Stimulated activated CD4-positive, alpha-beta T cell treated with anti-CD3 and anti-CD28 coated beads, Interleukin-12 subunit alpha, Interleukin-12 subunit beta, amount 100 ng/mL, for 24 hours (primary cell): ENCODE results near the gene ASS1.
"Not testable (repeated sequence)": the region's sequence is repeated elsewhere in the genome, so short reads cannot be mapped to it uniquely, and the experiment has no call there.

Source experiments
- DNase-seq, 2 experiments: peaks; one replicate each; pipeline ENCODE4 v3.0.0-alpha.2; 2020; ENCODE audit warnings: low read depth in 2 of 2

Gene ASS1

DNA sequence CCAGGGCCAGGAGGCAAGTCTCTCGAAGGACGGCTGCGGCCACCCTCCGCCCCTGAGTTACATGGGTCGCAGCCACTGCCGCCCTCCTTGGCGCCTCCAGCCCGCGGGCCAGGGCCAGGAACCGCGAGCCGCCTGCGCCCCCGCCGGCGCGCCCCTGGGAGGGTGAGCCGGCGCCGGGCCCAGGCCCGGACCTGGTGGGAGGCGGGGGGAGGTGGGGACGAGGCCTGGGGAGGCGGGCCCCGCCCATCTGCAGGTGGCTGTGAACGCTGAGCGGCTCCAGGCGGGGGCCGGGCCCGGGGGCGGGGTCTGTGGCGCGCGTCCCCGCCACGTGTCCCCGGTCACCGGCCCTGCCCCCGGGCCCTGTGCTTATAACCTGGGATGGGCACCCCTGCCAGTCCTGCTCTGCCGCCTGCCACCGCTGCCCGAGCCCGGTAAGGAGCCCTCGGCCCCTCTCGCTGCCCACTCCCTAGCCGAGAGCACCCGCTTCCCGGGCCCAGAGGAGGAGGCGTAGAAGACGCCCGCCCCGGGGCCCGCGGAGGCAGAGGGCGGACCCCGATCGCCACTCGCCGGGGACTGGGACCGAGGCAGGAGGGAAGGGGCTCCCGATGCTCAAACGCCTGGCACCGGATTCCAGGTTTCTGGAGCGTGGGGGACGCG is at the start of gene ASS1:
Gene ASS1 (plus strand): TSS at position 397 of the 657 bp plus-strand sequence. CDS start 7,268 bp downstream, outside the sequence.
- DNase-seq = peak in 1 of 2 experiments; percentile 51

DNA sequence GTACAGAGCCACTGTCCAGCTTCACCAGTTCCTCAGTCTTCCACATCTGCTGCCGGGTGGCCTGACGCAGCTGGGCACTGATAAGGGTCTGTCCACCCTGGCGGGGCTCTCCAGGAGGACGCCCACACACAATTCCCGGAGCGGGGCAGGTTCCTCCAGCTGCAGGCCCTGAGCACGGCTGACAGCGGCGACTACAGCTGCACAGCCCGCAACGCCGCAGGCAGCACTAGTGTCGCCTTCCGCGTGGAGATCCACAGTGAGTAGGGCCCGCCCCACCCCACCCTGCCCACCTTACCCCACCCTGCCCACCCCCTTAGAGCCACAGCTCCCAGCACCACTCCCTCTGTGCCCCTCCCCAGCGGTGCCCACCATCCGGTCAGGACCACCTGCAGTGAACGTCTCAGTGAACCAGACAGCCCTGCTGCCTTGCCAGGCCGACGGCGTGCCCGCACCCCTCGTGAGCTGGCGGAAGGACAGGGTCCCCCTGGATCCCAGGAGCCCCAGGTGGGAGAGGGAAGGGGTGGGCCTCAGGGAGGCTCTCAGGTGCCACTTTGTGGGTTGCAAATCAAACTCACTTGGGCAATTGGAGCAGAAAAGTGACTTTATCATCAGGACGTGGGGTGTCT is 48.8 kb upstream of the ASS1 start:
- no peak for DNase-seq

DNA sequence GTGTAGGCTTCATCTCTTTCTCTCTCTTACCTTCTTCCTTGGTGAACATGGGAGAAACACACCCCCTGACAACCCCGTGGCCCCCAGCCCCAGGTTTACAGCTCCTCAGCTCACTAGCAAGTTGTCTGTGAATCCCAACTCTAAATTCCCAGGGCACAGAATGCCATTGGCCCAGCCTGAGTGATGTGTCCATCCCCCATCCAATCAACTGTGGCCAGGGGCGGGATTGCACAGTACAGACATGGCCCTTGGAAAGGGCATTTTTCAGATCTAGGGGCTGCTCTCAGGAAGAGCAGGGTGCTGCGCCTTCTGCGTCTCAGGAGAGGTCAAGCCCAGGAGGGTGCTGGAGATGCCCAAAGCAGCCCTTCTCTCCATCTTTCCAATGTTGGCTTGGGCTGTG is 48.2 kb upstream of the ASS1 start:
- DNase-seq = no peak

DNA sequence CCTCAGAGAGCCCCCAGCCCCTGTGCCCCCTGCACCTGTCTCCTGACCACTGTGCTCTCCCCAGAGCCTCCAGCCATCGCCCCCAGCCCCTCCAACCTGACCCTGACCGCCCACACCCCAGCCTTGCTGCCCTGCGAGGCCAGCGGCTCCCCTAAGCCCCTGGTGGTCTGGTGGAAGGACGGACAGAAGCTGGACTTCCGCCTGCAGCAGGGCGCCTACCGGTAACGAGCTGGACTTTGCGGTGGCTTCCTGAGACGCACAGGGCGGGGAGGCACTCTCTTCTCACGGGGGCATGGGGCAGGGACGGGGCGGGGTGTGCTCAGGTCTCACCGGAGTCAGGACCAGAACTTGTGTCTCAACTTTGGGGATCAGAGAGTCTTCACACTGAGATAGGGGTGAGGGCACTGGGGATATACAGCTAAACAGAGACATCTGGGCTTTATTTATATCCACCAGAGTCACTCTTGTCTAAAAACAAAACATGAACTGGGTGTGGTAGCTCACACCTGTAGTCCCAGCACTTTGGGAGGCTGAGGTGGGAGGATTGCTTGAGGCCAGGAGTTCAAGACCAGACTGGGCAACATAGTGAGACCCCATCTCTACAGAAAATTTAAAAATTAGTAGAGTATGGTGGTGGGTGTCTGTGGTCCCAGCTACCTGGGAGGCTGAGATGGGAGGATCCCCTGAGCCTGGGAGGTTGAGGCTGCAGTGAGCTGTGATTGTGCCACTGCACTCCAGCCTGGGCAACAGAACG is 46.1 kb upstream of the ASS1 start:
- DNase-seq = no peak

DNA sequence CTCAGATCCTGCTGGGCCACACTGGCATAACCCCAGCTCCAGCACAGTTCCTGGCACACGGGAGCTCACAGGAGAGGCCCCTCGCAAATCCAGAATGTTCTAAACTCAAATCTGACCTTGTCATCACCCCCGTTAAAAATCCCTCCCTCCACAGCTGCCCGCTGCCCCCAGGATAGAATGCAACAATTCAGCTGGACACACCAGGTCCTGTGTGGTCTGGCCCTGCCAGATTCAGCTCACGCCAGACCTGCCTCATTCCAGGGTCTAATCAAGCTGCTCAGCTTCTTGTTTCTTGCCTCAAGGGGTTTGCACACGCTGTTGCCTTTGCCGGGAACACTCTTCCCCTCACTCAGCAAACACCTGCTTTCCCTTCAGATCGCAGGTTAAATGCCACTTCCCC is 45.0 kb upstream of the ASS1 start:
- no peak for DNase-seq

DNA sequence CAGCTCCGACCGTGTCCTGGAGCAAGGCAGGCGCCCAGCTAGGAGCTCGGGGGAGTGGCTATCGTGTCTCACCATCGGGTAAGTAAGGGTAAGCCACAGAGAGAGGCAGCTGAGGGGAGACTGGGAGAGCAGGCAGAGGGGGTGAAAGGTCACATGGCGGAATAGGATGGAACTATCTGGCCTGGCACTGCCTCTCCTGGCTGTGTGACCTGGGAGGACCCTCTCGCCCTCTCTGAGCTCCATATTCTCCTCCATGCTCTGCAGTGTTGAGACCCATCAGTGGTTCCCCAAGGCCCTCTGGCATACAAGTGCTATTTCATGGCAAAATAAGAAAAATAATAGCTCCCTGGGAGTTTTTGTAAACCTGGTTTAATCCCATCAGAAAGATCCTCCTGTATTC is 43.9 kb upstream of the ASS1 start:
- no peak for DNase-seq

DNA sequence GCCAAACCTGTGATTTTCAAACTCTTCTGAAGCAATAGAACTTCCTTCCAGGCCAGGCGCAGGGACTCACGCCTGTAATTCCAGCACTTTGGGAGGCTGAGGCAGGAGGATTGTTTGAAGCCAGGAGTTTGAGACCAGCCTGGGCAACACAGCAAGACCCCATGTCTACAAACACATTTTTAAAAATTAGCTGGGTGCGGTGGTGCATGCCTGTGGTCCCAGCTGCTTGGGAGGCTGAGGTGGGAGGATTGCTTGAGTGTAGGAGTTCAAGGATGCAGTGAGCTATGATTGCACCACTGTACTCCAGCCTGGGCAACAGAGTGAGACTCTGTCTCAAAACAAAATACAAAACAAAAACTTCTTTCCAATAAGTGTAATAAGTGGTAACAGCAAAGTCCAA is 43.0 kb upstream of the ASS1 start:
- DNase-seq = not testable (repeated sequence)

DNA sequence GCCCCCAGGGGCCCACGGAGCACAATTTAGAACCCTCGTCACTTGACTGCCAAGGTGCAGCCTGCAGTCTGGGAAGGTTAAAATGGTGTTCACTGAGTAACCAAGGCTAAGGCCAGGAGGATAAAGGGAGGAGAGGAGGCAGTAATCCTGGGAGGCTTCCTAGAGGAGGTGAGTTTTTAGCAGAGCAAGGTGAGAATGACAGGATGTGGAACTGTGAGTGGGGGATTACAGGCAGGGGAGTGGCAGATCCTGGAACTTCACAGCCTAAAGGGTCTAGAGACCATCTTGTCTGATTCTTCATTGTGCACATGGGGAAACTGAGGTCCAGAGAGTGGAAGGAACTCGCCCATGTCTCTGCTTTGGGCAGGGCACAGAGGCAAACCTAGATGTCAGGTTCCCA is 42.5 kb upstream of the ASS1 start:
- DNase-seq = no peak

DNA sequence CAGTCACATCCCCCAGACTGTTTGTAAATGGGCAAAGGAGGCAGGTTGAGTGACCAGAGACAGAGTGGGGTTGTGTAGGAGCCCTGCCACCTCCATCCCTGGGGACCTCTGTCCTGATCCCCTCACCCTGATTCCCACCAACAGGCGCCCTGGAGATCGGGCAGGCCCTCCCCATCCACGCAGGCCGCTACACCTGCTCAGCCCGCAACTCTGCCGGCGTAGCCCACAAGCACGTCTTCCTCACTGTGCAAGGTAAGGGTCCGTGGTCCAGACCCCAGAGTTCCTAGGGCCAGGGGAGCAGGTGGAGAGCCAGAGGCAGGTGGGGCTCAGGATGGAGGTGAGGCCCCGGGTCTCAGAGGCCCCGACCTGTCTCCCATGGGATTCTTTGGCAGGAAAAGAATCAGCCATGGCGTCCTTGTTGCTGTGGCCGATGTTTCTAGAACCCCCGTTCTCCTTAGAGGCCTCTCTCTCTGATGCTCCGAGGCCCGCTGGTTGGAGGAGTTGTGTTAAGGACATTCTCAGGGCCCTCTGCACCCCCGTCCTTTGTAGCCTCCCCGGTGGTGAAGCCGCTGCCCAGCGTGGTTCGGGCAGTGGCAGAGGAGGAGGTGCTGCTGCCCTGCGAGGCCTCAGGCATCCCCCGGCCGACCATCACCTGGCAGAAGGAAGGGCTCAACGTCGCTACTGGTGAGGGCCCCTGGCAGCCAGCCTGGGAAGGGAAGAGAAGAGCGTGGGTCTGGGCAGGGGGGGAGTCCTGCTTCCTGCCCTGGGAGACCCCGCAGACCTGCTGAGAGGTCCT is 41.9 kb upstream of the ASS1 start:
- DNase-seq = no peak

DNA sequence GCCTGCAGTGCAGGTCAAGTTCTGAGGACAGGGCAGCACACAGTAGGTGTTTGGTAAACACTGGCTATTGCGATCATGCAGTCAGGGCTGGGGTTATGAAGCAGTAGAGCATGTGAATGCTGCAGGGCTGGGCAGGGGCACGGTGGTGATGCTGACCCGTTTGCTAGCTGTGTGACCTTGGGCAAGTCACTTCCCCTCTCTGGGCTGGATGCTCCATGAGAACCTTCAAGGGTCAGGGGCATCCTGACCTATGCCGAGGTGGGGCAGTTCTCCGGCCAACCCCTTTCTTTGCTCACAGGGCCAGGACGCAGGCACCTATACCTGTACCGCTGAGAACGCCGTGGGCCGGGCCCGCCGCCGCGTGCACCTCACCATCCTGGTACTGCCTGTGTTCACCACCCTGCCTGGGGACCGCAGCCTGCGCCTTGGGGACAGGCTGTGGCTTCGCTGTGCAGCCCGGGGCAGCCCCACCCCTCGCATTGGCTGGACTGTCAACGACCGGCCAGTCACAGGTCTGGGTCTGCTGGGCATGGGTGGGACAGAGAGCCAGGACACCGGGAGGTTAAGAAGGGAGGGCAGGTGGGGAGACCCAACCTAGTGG is 39.0 kb upstream of the ASS1 start:
- no peak for DNase-seq

DNA sequence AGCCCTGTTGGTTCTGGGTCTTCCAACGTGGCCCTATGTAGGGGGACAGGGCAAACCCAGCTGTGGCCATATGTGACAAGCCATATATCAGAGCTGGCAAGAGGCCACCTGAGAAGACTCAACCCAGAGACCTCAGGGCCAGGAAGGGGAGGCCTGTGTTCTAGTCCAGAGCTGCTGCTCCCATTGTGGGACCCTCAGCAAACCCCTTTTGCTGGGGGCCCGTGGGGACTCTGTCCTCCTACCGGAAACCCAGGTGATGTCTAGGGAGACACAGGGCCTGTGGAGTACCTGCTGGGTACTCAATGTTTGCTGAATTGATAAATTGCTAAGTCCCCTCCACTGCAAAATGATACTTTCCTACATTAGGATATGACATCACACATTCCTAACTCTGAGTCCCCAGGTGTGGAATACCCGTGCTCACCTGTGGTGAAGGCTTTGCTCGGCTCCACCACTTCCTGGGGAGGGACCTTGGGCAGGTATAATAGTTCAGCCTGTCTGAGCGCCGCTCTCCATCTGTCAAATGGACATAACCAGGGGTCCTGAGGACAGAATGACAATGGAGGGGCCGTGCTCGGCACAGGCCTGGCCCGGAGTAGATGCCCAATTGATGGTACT is 38.4 kb upstream of the ASS1 start:
- no peak for DNase-seq

DNA sequence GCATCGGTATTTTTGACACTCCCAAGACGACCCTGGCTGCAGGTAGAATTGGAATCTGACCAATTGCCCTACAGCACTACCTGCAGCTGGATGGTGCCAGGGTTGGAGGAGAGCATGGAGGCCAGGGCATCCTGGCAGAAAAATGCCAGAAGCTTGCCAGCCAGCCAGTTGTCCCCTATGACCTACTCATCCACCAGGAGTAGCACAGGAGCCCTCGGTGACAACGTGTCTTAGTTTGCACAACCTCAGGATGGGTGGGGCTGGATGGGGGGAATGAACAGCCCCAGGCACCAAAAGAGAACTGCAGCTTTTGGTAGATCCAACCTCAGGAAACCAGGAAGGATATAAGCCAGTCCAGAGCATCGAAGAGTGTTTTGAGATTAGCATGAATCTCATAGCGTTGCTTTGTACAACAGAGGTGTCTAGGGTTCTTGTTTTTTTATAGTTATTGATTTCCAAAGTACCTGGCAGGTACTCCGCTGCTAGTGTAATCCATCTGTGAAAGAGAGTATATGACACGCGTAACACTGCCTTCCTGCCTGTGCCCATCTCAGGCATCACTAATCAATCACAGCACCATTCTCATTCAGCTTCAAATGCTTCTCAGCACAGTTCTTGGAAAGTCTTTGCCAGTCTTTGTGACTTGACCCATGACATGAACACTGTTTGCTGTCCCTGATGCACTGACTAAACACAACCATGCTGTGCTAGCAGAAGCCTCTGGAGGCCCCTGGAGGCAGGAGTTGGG is 36.7 kb upstream of the ASS1 start:
- no peak for DNase-seq

DNA sequence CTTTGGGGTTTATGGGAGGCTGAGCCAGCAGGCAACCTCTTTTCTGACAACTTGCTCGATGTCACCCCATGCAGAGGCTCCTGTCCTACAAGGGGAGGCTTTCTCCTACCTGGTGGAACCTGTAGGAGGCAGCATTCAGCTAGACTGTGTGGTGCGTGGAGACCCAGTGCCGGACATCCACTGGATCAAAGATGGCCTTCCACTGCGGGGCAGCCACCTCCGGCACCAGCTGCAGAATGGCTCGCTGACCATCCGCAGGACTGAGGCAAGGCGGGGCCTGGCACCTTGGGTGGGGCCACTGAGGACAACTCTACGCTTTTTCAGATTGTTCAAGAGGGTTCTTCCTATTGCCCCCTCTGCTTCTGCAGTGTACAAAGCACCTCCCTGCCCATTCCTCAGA is 36.1 kb upstream of the ASS1 start:
- DNase-seq = no peak

DNA sequence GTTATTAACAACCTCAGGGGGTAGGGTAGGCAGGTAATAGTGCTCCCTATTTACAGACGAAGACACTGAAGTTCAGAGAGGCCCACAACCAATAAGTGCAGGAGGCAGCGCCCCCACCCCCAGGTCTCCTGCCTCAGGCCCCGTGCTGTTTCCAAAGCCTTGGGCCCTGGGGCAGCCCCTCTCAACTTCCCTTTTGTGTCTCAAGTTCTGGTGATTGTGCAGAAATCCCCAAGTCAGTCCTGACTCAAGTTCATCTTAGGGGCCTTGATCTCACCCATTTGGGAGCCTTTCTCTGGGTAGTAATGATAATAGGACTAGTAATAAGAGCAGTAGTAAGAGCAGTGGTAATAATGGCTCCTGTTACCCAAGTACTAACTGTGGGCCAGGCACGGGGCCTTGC is 35.5 kb upstream of the ASS1 start:
- no peak for DNase-seq

DNA sequence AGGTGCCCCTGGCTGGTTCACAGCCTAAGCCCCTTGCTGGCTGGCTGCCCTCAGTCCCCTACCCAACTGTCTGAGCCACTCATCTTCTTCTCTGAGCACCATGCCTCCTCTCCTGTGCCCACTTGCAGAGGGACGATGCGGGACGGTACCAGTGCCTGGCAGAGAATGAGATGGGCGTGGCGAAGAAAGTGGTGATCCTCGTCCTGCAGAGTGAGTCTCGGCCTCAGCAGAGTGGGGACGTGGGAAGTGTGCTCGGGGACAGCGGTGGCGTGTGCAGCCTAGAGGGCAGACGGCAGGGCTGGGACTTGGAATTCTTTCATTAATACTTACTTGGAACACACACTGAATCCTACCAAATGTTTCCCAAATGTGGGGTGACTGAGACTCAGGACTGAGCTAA is 34.3 kb upstream of the ASS1 start:
- DNase-seq = no peak

DNA sequence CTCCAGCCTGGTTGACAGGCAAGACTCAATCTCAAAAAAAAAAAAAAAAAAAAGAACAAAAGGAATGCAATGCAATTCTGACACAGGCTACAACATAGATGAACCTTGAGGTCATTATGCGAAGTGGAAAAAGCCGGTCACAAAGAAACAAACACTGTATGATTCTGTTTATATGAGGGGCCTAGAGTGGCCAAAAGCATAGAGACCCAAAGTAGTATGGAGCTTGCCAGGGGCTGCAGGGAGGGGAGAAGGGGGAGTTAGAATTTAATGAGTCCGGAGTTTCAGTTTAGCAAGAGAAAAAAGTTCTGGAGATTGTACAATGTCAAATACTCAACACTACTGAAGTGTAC is 33.2 kb upstream of the ASS1 start:
- no peak for DNase-seq

DNA sequence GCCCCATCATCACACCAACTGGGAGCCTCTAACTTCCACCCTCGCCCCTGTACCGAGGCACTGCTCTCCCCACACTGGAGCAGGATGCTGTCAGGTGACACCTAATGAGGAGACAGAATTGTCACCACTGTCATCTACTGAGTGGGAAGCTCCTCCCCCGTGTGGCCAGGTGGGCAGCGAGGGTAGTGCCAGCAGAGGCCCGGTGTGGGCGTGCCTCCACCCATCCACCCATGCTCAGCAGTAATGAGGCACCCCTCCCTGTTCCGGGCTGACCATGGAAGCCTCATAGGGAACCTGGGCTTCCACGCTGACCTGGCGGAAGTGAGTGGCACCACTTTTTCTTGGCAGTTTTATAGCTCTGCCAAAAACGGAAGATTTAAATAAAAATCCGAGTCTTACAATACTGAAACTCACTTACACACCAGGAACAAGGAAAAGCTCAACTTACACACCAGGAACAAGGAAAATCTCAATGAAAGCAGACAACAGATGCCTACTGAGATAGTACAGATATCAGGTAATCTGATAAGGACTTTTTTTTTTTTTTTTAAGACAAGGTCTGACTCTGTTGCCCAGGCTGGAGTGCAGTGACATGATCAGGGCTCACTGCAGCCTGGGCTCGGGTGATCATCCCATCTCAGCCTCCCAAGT is 30.6 kb upstream of the ASS1 start:
- DNase-seq = no peak

DNA sequence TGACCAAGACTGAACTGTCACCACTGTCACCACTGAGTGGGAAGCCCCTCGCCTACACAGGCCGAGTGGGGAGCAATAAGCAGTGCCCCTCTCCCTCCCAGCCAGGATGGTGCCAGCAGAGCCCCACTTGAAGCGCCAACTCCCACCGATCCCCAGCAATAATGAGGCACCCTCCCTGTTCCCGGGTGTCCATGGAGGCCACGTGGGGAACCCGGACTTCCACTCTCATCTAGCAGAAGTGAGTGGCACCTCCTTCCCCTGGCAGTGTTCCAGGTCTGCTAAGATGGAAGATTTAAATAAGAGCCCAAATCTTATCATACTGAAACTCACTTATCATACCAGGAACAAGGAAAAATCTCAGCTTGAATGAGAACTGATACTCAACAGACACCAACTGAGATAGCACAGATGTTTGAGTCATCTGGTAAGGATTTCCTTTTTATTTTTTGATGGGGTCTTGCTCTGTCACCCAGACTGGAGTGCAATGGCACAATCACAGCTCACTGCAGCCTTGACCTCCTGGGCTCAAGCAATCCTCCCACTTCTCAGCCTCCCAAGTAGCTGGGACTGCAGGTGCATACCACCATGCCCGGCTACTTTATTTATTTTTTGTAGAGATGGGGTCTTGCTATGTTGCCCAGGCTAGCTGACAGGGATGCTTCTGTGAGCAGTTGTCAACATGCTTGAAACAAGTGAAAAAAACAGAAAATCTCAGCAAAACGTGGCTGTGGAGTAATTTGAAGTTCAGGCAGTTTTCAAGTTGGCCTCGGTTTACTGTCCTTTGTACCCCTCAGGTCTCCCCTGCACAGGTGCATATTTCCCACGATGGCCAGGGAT is 29.6 kb upstream of the ASS1 start:
- no peak for DNase-seq

DNA sequence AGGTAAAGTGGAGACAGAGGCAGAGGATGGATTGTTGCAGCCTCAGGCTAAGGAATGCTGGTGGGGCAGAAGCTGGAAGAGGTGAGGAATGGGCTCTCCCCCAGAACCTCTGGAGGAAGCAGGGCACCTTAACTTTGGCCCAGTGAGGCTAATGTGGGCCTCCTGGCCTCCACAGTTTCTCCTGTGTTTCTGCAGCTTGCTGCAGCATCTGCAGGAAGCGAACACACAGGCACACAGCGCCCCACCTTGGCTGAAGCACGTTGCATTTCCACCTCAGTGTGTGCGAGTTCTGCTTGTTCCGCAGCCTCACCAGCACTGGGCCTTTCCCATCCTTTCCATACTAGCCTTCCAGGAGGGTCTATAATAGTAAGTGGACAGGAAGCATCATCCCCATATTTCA is 27.2 kb upstream of the ASS1 start:
- no peak for DNase-seq
